ENCODE data around the gene ZNF562. TPM values are rescaled to one million over a fixed set of nuclear protein-coding genes. Genes with fewer than 3 reads are reported as not detected.
"Not testable (repeated sequence)": the region's sequence is repeated elsewhere in the genome, so short reads cannot be mapped to it uniquely, and the experiment has no call there.

The ZNF562 gene
- 33.8 and 42.7 TPM in 2 replicates for total RNA-seq

- peak; percentile 94 for DNase-seq
Observed at GRCh38 chr19:9674663-9675357, at the start of gene ZNF562. Gene ZNF562, minus strand, starts transcription at chr19:9675100. Its CDS starts 14,356 bp downstream, at chr19:9660744.

- no peak for DNase-seq
Observed at GRCh38 chr19:9724157-9724556, 49.3 kb upstream of the ZNF562 start.

- DNase-seq: no peak
Observed at GRCh38 chr19:9721861-9722260, 47.0 kb upstream of the ZNF562 start.

- DNase-seq: no peak
Observed at GRCh38 chr19:9720541-9720940, 45.6 kb upstream of the ZNF562 start.

GRCh38 chr19:9711815-9712214 is 36.9 kb upstream of the ZNF562 start:
- no peak for DNase-seq

GRCh38 chr19:9709305-9709704 is 34.4 kb upstream of the ZNF562 start:
- DNase-seq: no peak

GRCh38 chr19:9705836-9706235 is 30.9 kb upstream of the ZNF562 start:
- DNase-seq: no peak

GRCh38 chr19:9702186-9702585 is 27.3 kb upstream of the ZNF562 start:
- no peak for DNase-seq

GRCh38 chr19:9700229-9700981 is 25.5 kb upstream of the ZNF562 start:
- DNase-seq: no peak

GRCh38 chr19:9690301-9690700 is 15.4 kb upstream of the ZNF562 start:
- not testable (repeated sequence) for DNase-seq

- not testable (repeated sequence) for DNase-seq
Observed at GRCh38 chr19:9679996-9680395, 5.1 kb upstream of the ZNF562 start.

GRCh38 chr19:9675358-9675901 is 530 bp upstream of the ZNF562 start:
- DNase-seq: not testable (repeated sequence)

- peak; percentile 40 for DNase-seq
Observed at GRCh38 chr19:9673912-9674662, 813 bp downstream of the ZNF562 start.

GRCh38 chr19:9672893-9673292 is 2.0 kb downstream of the ZNF562 start:
- no peak for DNase-seq

GRCh38 chr19:9671655-9672054 is 3.2 kb downstream of the ZNF562 start:
- DNase-seq: no peak

- DNase-seq: no peak
Observed at GRCh38 chr19:9668544-9668943, 6.4 kb downstream of the ZNF562 start.

GRCh38 chr19:9667898-9668297 is 7.0 kb downstream of the ZNF562 start:
- peak; percentile 3 for DNase-seq

- no peak for DNase-seq
Observed at GRCh38 chr19:9658769-9659168, 16.1 kb downstream of the ZNF562 start.

GRCh38 chr19:9653066-9653555 is 21.8 kb downstream of the ZNF562 start:
- DNase-seq: not testable (repeated sequence)

GRCh38 chr19:9651464-9651863 is 23.4 kb downstream of the ZNF562 start:
- DNase-seq: not testable (repeated sequence)

GRCh38 chr19:9650345-9650744 is 24.6 kb downstream of the ZNF562 start:
- no peak for DNase-seq

GRCh38 chr19:9645472-9645871 is 29.4 kb downstream of the ZNF562 start:
- no peak for DNase-seq

GRCh38 chr19:9644472-9644871 is 30.4 kb downstream of the ZNF562 start:
- DNase-seq: no peak
